ENCODE measurements around the gene GSTM3.

- TF ChIP-seq POLR2AphosphoS5 (IDR thresholded peaks at IDR 0.05; ENCODE audit: borderline replicate concordance, low read depth, low read length) (no peak), EZH2 (IDR thresholded peaks at IDR 0.05) (no peak)
These were observed 18.9 kb upstream of the GSTM3 start for GRCh38 chr1:109759513-109760334.

Measured in SK-N-MC (cell line).